ENCODE measurements around the gene WWOX. TPM values are rescaled to one million over a fixed set of nuclear protein-coding genes. Genes with fewer than 3 reads are reported as not detected.

Gene WWOX
- total RNA-seq, 1 experiment from 2014 or later: 28.3 TPM

- Histone ChIP-seq H3K27ac (ENCODE audit: low read length) (no peak overlapping the region), H3K27me3 (ENCODE audit: low read length) (no peaks in the 10 kb centered on the region), H3K4me3 (ENCODE audit: low read length) (no peak overlapping the region), H3K9me3 (ENCODE audit: low read length) (no peaks in the 10 kb centered on the region), H3K79me2 (ENCODE audit: low read length) (no peaks in the 10 kb centered on the region), H3K4me2 (ENCODE audit: low read length) (no peak overlapping the region), H3K9me2 (replicated peaks; ENCODE audit: low read length) (no peaks in the 10 kb centered on the region), H2AFZ (ENCODE audit: low read length) (no peak overlapping the region), H3K36me3 (ENCODE audit: low read depth, low read length) (no peaks in the 10 kb centered on the region), H3K4me1 (ENCODE audit: insufficient read depth, low read length) (peaks cover 5% of the 10 kb centered on the region; the same call in 1 of the 2 replicates), H3K9ac (ENCODE audit: low read length) (no peak overlapping the region), H3F3A (ENCODE audit: low read length, unreplicated experiment) (no peaks in the 10 kb centered on the region), H4K20me1 (ENCODE audit: low read length) (no peaks in the 10 kb centered on the region)
- CTCF ChIA-PET: no interaction called here
- intact Hi-C loops (cut with micrococcal nuclease): no loop called here
- DNase-seq: no peak
- POLR2A ChIA-PET (ENCODE audit: unreplicated experiment): no interaction called here
- TF ChIP-seq CTCF (conservative IDR thresholded peaks at IDR 0.05; ENCODE audit: low read depth, low read length): no peak
- TF ChIP-seq EZH2 (IDR thresholded peaks at IDR 0.05; ENCODE audit: low read length, unreplicated experiment): no peak
- no peak for TF ChIP-seq EZH2phosphoT487 (IDR thresholded peaks at IDR 0.05; ENCODE audit: borderline replicate concordance, low read length)
- no peak for ATAC-seq
- no TSS peak for BruUV-seq (replicated peaks)
Observed at GRCh38 chr16:78177218-78177617, 77.8 kb downstream of the WWOX start.

- TF ChIP-seq EZH2phosphoT487 (IDR thresholded peaks at IDR 0.05; ENCODE audit: borderline replicate concordance, low read length) (no peak), CTCF (conservative IDR thresholded peaks at IDR 0.05; ENCODE audit: low read depth, low read length) (no peak), EZH2 (IDR thresholded peaks at IDR 0.05; ENCODE audit: low read length, unreplicated experiment) (no peak)
- intact Hi-C loops (cut with micrococcal nuclease): no loop called here
- no peaks in the 10 kb centered on the region for H3F3A ChIP-seq (ENCODE audit: low read length, unreplicated experiment)
- no peaks in the 10 kb centered on the region for H3K27me3 ChIP-seq (ENCODE audit: low read length)
- no peak for DNase-seq
- BruUV-seq (replicated peaks): no TSS peak
- H3K79me2 ChIP-seq (ENCODE audit: low read length): no peaks in the 10 kb centered on the region
- no peak overlapping the region for H3K27ac ChIP-seq (ENCODE audit: low read length)
- H4K20me1 ChIP-seq (ENCODE audit: low read length): no peaks in the 10 kb centered on the region
- H3K9me3 ChIP-seq (ENCODE audit: low read length): no peaks in the 10 kb centered on the region
- no peak overlapping the region for H3K4me3 ChIP-seq (ENCODE audit: low read length)
- POLR2A ChIA-PET (ENCODE audit: unreplicated experiment): no interaction called here
- CTCF ChIA-PET: no interaction called here
- no peak overlapping the region for H3K4me2 ChIP-seq (ENCODE audit: low read length)
- H3K4me1 ChIP-seq (ENCODE audit: insufficient read depth, low read length): peaks cover 5% of the 10 kb centered on the region; the same call in 1 of the 2 replicates
- no peak overlapping the region for H3K9ac ChIP-seq (ENCODE audit: low read length)
- H3K9me2 ChIP-seq (replicated peaks; ENCODE audit: low read length): no peaks in the 10 kb centered on the region
- no peak overlapping the region for H2AFZ ChIP-seq (ENCODE audit: low read length)
- H3K36me3 ChIP-seq (ENCODE audit: low read depth, low read length): no peaks in the 10 kb centered on the region
- peak; percentile 37; the same call in 1 of the 2 replicates for ATAC-seq
Observed at GRCh38 chr16:78177987-78178386, 78.5 kb downstream of the WWOX start.

- ChIA-PET CTCF (no interaction called here), POLR2A (ENCODE audit: unreplicated experiment) (no interaction called here)
- no peaks in the 10 kb centered on the region for H3K79me2 ChIP-seq (ENCODE audit: low read length)
- BruUV-seq (replicated peaks): no TSS peak
- no peaks in the 10 kb centered on the region for H3F3A ChIP-seq (ENCODE audit: low read length, unreplicated experiment)
- H3K27me3 ChIP-seq (ENCODE audit: low read length): no peaks in the 10 kb centered on the region
- no peaks in the 10 kb centered on the region for H3K36me3 ChIP-seq (ENCODE audit: low read depth, low read length)
- intact Hi-C loops (cut with micrococcal nuclease): no loop called here
- no peaks in the 10 kb centered on the region for H4K20me1 ChIP-seq (ENCODE audit: low read length)
- no peak overlapping the region for H3K4me2 ChIP-seq (ENCODE audit: low read length)
- peaks cover 14% of the 10 kb centered on the region for H3K4me1 ChIP-seq (ENCODE audit: insufficient read depth, low read length)
- H3K9me3 ChIP-seq (ENCODE audit: low read length): no peaks in the 10 kb centered on the region
- DNase-seq: peak; percentile 35
- peak; percentile 26; the same call in 1 of the 2 replicates for ATAC-seq
- TF ChIP-seq EZH2 (IDR thresholded peaks at IDR 0.05; ENCODE audit: low read length, unreplicated experiment) (no peak), CTCF (conservative IDR thresholded peaks at IDR 0.05; ENCODE audit: low read depth, low read length) (no peak), EZH2phosphoT487 (IDR thresholded peaks at IDR 0.05; ENCODE audit: borderline replicate concordance, low read length) (no peak)
- no peak overlapping the region for H3K9ac ChIP-seq (ENCODE audit: low read length)
- no peak overlapping the region for H2AFZ ChIP-seq (ENCODE audit: low read length)
- H3K9me2 ChIP-seq (replicated peaks; ENCODE audit: low read length): no peaks in the 10 kb centered on the region
- H3K27ac ChIP-seq (ENCODE audit: low read length): no peak overlapping the region
- H3K4me3 ChIP-seq (ENCODE audit: low read length): no peak overlapping the region
Observed at GRCh38 chr16:78179666-78180065, 80.2 kb downstream of the WWOX start.
